Stromal cell of bone marrow (primary cell): ENCODE results near the gene OR6B1.
A peak's percentile ranks its signal among the peaks of the same experiment; 100 is the strongest.
"Not testable (repeated sequence)": the region's sequence is repeated elsewhere in the genome, so short reads cannot be mapped to it uniquely, and the experiment has no call there.

Source experiments
- DNase-seq: peaks from one replicate; pipeline ENCODE4 v3.0.0-alpha.2; 2012; ENCODE audit warnings: low read depth

The OR6B1 gene

GRCh38 chr7:144006029-144006691, 6.0 kb downstream of the OR6B1 start:
- no peak for DNase-seq

- no peak for DNase-seq
These were observed 6.5 kb downstream of the OR6B1 start for GRCh38 chr7:144006692-144007042.

GRCh38 chr7:144009361-144009760, 9.2 kb downstream of the OR6B1 start:
- no peak for DNase-seq

- not testable (repeated sequence) for DNase-seq
These were observed 9.9 kb downstream of the OR6B1 start for GRCh38 chr7:144010061-144010460.

GRCh38 chr7:144010821-144011220, 10.7 kb downstream of the OR6B1 start:
- DNase-seq: not testable (repeated sequence)

- DNase-seq: peak; percentile 16
These were observed 11.5 kb downstream of the OR6B1 start for GRCh38 chr7:144011458-144012230.

- no peak for DNase-seq
These were observed 17.9 kb downstream of the OR6B1 start for GRCh38 chr7:144018065-144018464.

- DNase-seq: peak; percentile 76
These were observed 19.3 kb downstream of the OR6B1 start for GRCh38 chr7:144019457-144019856.

GRCh38 chr7:144020340-144020739, 20.2 kb downstream of the OR6B1 start:
- DNase-seq: no peak

GRCh38 chr7:144022169-144022568, 22.0 kb downstream of the OR6B1 start:
- no peak for DNase-seq

- DNase-seq: no peak
These were observed 23.2 kb downstream of the OR6B1 start for GRCh38 chr7:144023171-144023827.

GRCh38 chr7:144024213-144024612, 24.1 kb downstream of the OR6B1 start:
- no peak for DNase-seq

GRCh38 chr7:144026203-144026883, 26.2 kb downstream of the OR6B1 start:
- no peak for DNase-seq

- DNase-seq: peak; percentile 18
These were observed 26.9 kb downstream of the OR6B1 start for GRCh38 chr7:144027070-144027469.

GRCh38 chr7:144027974-144028373, 27.9 kb downstream of the OR6B1 start:
- no peak for DNase-seq

GRCh38 chr7:144028547-144028946, 28.4 kb downstream of the OR6B1 start:
- no peak for DNase-seq

- DNase-seq: no peak
These were observed 32.4 kb downstream of the OR6B1 start for GRCh38 chr7:144032516-144032915.

- no peak for DNase-seq
These were observed 33.0 kb downstream of the OR6B1 start for GRCh38 chr7:144032985-144033709.

- DNase-seq: no peak
These were observed 35.3 kb downstream of the OR6B1 start for GRCh38 chr7:144035385-144035784.

GRCh38 chr7:144036302-144036885, 36.3 kb downstream of the OR6B1 start:
- DNase-seq: no peak

GRCh38 chr7:144037414-144038035, 37.4 kb downstream of the OR6B1 start:
- DNase-seq: no peak
